GM12892 (cell line): ENCODE results near the gene SPTLC3.

ENCODE experiments used
- POLR2A ChIP-seq: IDR thresholded peaks from 2 replicates; pipeline ENCODE4 v1.6.1; 2011; ENCODE audit warnings: low read depth, low read length, control low read depth
- POLR2AphosphoS5 ChIP-seq: IDR thresholded peaks from 2 replicates; pipeline ENCODE4 v1.6.1; 2011; ENCODE audit warnings: low read depth, low read length, control low read depth
- TAF1 ChIP-seq: IDR thresholded peaks from 2 replicates; pipeline ENCODE4 v1.6.1; 2011; ENCODE audit warnings: low read depth, mild to moderate bottlenecking, control low read depth, low read length, borderline replicate concordance

DNA sequence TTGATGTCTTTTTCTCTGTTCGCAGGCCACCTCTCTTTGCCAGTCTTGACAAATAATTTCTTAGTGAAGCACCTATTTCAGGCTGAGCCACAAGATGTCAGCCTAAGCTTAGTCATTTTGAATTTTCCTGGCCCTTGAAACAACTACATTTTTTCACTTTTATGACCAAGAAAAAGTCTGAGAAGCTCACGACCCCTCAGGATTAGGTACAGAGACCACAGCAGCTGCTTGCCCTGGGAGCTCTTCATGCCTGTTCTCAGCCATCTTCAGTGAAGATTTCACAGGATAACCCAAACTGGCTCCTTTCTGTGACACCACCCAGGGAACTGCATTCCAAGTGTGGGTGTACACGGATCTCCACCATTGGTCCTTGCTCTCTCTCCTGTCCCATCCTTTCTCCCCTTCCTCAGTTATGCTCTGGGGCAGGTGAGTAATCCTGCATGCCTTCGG, 38.4 kb upstream of the SPTLC3 start:
- TF ChIP-seq POLR2A, result no peak
- TF ChIP-seq TAF1, result no peak
- TF ChIP-seq POLR2AphosphoS5, result no peak
